HEK293 (cell line): ENCODE results near the gene FFAR4.

ENCODE experiments used
- CTCF ChIA-PET: fragments of 350-600 bp; formaldehyde crosslinking; extraction: SDS; loops from one replicate; lab custom pipeline; 2021; ENCODE audit warnings: antibody characterized with exemption; lab: Yijun Ruan, JAX
- POLR2A ChIA-PET: fragments of 300-600 bp; formaldehyde crosslinking; extraction: SDS; loops from one replicate; lab custom pipeline; 2020; ENCODE audit warnings: antibody characterized with exemption, inconsistent platforms; lab: Yijun Ruan, JAX
- H3K27ac ChIP-seq: fragments of 200-500 bp; sonication (Bioruptor generic); 2 replicates; pipeline ENCODE4 v1.5.1; 2014; ENCODE audit warnings: low read depth, low read length, control low read depth, inconsistent platforms; ENCODE audit errors: extremely low read depth
- H3K36me3 ChIP-seq, 2 experiments: fragments of 200-500 bp in 1 of 2; sonication (Bioruptor generic) in 1 of 2; 1 replicate in 1 of 2; 2 replicates in 1 of 2; pipeline ENCODE4 v1.5.1; 2014 to 2017; ENCODE audit warnings: inconsistent platforms in 2 of 2, low read length in 2 of 2; ENCODE audit not compliant: control insufficient read depth in 2 of 2, insufficient read depth in 1 of 2
- H3K4me1 ChIP-seq: fragments of 200-500 bp; sonication (Bioruptor generic); 2 replicates; pipeline ENCODE4 v1.5.1; 2014; ENCODE audit warnings: mild to moderate bottlenecking, low read length, inconsistent platforms; ENCODE audit not compliant: control insufficient read depth, insufficient read depth
- H3K4me3 ChIP-seq: 2 replicates; pipeline ENCODE4 v1.5.1; 2011; ENCODE audit warnings: low read depth, mild to moderate bottlenecking, control low read depth, low read length, moderate library complexity
- H3K9me3 ChIP-seq: fragments of 200-500 bp; sonication (Bioruptor generic); 2 replicates; pipeline ENCODE4 v1.5.1; 2014; ENCODE audit warnings: low read depth, low read length, inconsistent platforms; ENCODE audit not compliant: control insufficient read depth, insufficient read depth
- KLF10 ChIP-seq: fragments of 450-650 bp; IDR thresholded peaks from 2 replicates; pipeline ENCODE4 v1.5.1; 2018; ENCODE audit warnings: missing biosample characterization, mild to moderate bottlenecking, missing genetic modification characterization
- RBAK ChIP-seq: fragments of 450-650 bp; formaldehyde crosslinking; IDR thresholded peaks from 2 replicates; pipeline ENCODE4 v1.5.1; 2016; ENCODE audit warnings: missing biosample characterization, missing genetic modification characterization
- SCRT2 ChIP-seq: fragments of 450-650 bp; formaldehyde crosslinking; IDR thresholded peaks from 2 replicates; pipeline ENCODE4 v1.5.1; 2016; ENCODE audit warnings: missing biosample characterization, missing genetic modification characterization
- ZBTB10 ChIP-seq: fragments of 450-650 bp; formaldehyde crosslinking; IDR thresholded peaks from 2 replicates; pipeline ENCODE4 v1.5.1; 2016; ENCODE audit warnings: missing biosample characterization, missing genetic modification characterization
- ZBTB11 ChIP-seq: fragments of 450-650 bp; formaldehyde crosslinking; conservative IDR thresholded peaks from 2 replicates; pipeline ENCODE4 v1.5.1; 2016; ENCODE audit warnings: low read depth, missing biosample characterization, missing genetic modification characterization
- ZEB2 ChIP-seq: fragments of 450-650 bp; formaldehyde crosslinking; IDR thresholded peaks from 2 replicates; pipeline ENCODE4 v1.5.1; 2016; ENCODE audit warnings: missing biosample characterization, missing genetic modification characterization
- ZFHX2 ChIP-seq: fragments of 450-650 bp; formaldehyde crosslinking; conservative IDR thresholded peaks from 2 replicates; pipeline ENCODE4 v1.5.1; 2016; ENCODE audit warnings: missing biosample characterization, missing genetic modification characterization
- ZFP3 ChIP-seq: fragments of 450-650 bp; formaldehyde crosslinking; IDR thresholded peaks from 2 replicates; pipeline ENCODE4 v1.5.1; 2016; ENCODE audit warnings: low read depth, missing biosample characterization, missing genetic modification characterization
- ZNF16 ChIP-seq: fragments of 450-650 bp; formaldehyde crosslinking; IDR thresholded peaks from 2 replicates; pipeline ENCODE4 v1.5.1; 2016; ENCODE audit warnings: low read depth, missing biosample characterization, missing genetic modification characterization
- ZNF2 ChIP-seq: fragments of 450-650 bp; formaldehyde crosslinking; IDR thresholded peaks from 2 replicates; pipeline ENCODE4 v1.5.1; 2016; ENCODE audit warnings: missing biosample characterization, missing genetic modification characterization
- ZNF266 ChIP-seq: fragments of 450-650 bp; formaldehyde crosslinking; IDR thresholded peaks from 2 replicates; pipeline ENCODE4 v1.5.1; 2016; ENCODE audit warnings: missing biosample characterization, missing genetic modification characterization, low read depth
- ZNF398 ChIP-seq: fragments of 450-650 bp; formaldehyde crosslinking; IDR thresholded peaks from 2 replicates; pipeline ENCODE4 v1.5.1; 2017; ENCODE audit warnings: missing biosample characterization, missing genetic modification characterization
- ZNF473 ChIP-seq: fragments of 450-650 bp; formaldehyde crosslinking; IDR thresholded peaks from 2 replicates; pipeline ENCODE4 v1.5.1; 2017; ENCODE audit warnings: missing biosample characterization, missing genetic modification characterization
- ZNF48 ChIP-seq: fragments of 450-650 bp; formaldehyde crosslinking; IDR thresholded peaks from 2 replicates; pipeline ENCODE4 v1.5.1; 2016; ENCODE audit warnings: missing biosample characterization, missing genetic modification characterization
- ZNF514 ChIP-seq: fragments of 450-650 bp; formaldehyde crosslinking; IDR thresholded peaks from 2 replicates; pipeline ENCODE4 v1.5.1; 2016; ENCODE audit warnings: missing biosample characterization, missing genetic modification characterization
- ZNF549 ChIP-seq: fragments of 450-650 bp; IDR thresholded peaks from 2 replicates; pipeline ENCODE4 v1.5.1; 2018; ENCODE audit warnings: missing biosample characterization, missing genetic modification characterization, mild to moderate bottlenecking, inconsistent platforms, moderate library complexity
- ZNF558 ChIP-seq: fragments of 450-650 bp; formaldehyde crosslinking; IDR thresholded peaks from 2 replicates; pipeline ENCODE4 v1.5.1; 2016; ENCODE audit warnings: missing biosample characterization, missing genetic modification characterization
- ZNF571 ChIP-seq: fragments of 450-650 bp; formaldehyde crosslinking; IDR thresholded peaks from 2 replicates; pipeline ENCODE4 v1.5.0; 2017; ENCODE audit warnings: missing biosample characterization, missing genetic modification characterization
- ZNF600 ChIP-seq: fragments of 450-650 bp; formaldehyde crosslinking; IDR thresholded peaks from 2 replicates; pipeline ENCODE4 v1.5.1; 2016; ENCODE audit warnings: missing biosample characterization, missing genetic modification characterization
- ZNF654 ChIP-seq: fragments of 450-650 bp; formaldehyde crosslinking; IDR thresholded peaks from 2 replicates; pipeline ENCODE4 v1.5.1; 2016; ENCODE audit warnings: low read depth, missing biosample characterization, missing genetic modification characterization
- ZNF747 ChIP-seq: fragments of 450-650 bp; formaldehyde crosslinking; IDR thresholded peaks from 2 replicates; pipeline ENCODE4 v1.5.1; 2016; ENCODE audit warnings: missing biosample characterization, missing genetic modification characterization
- ZNF785 ChIP-seq: fragments of 450-650 bp; formaldehyde crosslinking; IDR thresholded peaks from 2 replicates; pipeline ENCODE4 v1.5.1; 2016; ENCODE audit warnings: missing biosample characterization, missing genetic modification characterization
- ZNF792 ChIP-seq: fragments of 450-650 bp; formaldehyde crosslinking; IDR thresholded peaks from 2 replicates; pipeline ENCODE4 v1.5.1; 2016; ENCODE audit warnings: missing biosample characterization, missing genetic modification characterization
- TF ChIP-seq, protein P1 (sequence below): fragments of 450-650 bp; formaldehyde crosslinking; IDR thresholded peaks from 2 replicates; pipeline ENCODE4 v1.5.1; 2016; ENCODE audit warnings: missing biosample characterization, missing genetic modification characterization
- TF ChIP-seq, protein P2 (sequence below): fragments of 450-650 bp; formaldehyde crosslinking; IDR thresholded peaks from 2 replicates; pipeline ENCODE4 v1.5.1; 2016; ENCODE audit warnings: missing biosample characterization, missing genetic modification characterization

Gene FFAR4

DNA sequence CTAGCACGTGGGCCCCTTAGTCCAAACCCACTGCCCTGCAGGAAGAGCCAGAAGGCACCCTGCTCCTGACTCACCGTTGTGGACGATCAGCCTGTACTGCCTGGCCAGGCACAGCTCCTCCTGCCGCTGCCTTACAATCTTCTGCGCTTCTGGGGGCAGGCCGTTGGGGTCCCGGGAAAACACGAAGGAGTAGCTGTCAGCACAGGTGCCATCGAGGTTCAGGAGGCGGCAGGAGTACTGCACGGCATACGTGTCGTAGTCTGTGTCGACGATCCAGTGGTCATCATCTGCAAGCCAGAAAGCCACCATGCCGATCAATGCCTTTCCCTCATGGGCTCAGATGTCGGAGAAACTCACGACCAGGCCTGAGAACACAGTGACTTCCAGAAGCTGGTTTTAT is 27.3 kb downstream of the FFAR4 start:
- no peaks in the 10 kb centered on the region for H3K36me3 ChIP-seq
- ChIA-PET POLR2A (no interaction called here), CTCF (no interaction called here)
- no peaks in the 10 kb centered on the region for H3K9me3 ChIP-seq
- H3K27ac ChIP-seq = no peak overlapping the region
- no peak overlapping the region for H3K4me3 ChIP-seq
- H3K4me1 ChIP-seq = no peaks in the 10 kb centered on the region
- TF ChIP-seq ZNF571 (tag by site-specific recombination) (no peak), ZNF398 (tag by site-specific recombination) (no peak), ZNF514 (tag by site-specific recombination) (no peak), ZFP3 (tag by site-specific recombination) (no peak), ZNF266 (no peak), ZNF558 (tag by site-specific recombination) (no peak), ZNF48 (no peak), KLF10 (no peak), SCRT2 (tag by site-specific recombination) (no peak), ZNF785 (tag by site-specific recombination) (no peak), ZNF473 (tag by site-specific recombination) (no peak), ZNF549 (tag by site-specific recombination) (no peak), ZBTB10 (no peak), ZEB2 (no peak), ZNF16 (tag by site-specific recombination) (no peak), ZFHX2 (no peak), ZNF600 (no peak), ZNF792 (tag by site-specific recombination) (no peak)
- TF ChIP-seq, protein P1, sequence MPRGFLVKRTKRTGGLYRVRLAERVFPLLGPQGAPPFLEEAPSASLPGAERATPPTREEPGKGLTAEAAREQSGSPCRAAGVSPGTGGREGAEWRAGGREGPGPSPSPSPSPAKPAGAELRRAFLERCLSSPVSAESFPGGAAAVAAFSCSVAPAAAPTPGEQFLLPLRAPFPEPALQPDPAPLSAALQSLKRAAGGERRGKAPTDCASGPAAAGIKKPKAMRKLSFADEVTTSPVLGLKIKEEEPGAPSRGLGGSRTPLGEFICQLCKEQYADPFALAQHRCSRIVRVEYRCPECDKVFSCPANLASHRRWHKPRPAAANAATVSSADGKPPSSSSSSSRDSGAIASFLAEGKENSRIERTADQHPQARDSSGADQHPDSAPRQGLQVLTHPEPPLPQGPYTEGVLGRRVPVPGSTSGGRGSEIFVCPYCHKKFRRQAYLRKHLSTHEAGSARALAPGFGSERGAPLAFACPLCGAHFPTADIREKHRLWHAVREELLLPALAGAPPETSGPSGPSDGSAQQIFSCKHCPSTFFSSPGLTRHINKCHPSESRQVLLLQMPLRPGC (tag by site-specific recombination) = no peak
- TF ChIP-seq, protein P2, sequence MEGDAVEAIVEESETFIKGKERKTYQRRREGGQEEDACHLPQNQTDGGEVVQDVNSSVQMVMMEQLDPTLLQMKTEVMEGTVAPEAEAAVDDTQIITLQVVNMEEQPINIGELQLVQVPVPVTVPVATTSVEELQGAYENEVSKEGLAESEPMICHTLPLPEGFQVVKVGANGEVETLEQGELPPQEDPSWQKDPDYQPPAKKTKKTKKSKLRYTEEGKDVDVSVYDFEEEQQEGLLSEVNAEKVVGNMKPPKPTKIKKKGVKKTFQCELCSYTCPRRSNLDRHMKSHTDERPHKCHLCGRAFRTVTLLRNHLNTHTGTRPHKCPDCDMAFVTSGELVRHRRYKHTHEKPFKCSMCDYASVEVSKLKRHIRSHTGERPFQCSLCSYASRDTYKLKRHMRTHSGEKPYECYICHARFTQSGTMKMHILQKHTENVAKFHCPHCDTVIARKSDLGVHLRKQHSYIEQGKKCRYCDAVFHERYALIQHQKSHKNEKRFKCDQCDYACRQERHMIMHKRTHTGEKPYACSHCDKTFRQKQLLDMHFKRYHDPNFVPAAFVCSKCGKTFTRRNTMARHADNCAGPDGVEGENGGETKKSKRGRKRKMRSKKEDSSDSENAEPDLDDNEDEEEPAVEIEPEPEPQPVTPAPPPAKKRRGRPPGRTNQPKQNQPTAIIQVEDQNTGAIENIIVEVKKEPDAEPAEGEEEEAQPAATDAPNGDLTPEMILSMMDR (tag by site-specific recombination) = no peak

- POLR2A ChIA-PET = no interaction called here
- no peaks in the 10 kb centered on the region for H3K36me3 ChIP-seq
- CTCF ChIA-PET = no interaction called here
Measured at GRCh38 chr10:93594518-93594917, 28.1 kb downstream of the FFAR4 start.

More at GRCh38 chr10:93594518-93594917, 28.1 kb downstream of the FFAR4 start:
- Histone ChIP-seq H3K4me3 (no peak overlapping the region), H3K9me3 (no peaks in the 10 kb centered on the region), H3K27ac (no peak overlapping the region)
- no peak for TF ChIP-seq ZNF654 (tag by site-specific recombination)
- no peak for TF ChIP-seq ZNF473 (tag by site-specific recombination)
- no peak for TF ChIP-seq ZBTB11 (tag by site-specific recombination)
- TF ChIP-seq ZNF747 (tag by site-specific recombination) = no peak
- no peak for TF ChIP-seq ZNF2 (tag by site-specific recombination)
- TF ChIP-seq RBAK (tag by site-specific recombination) = no peak
- TF ChIP-seq, all 188 proteins: peak for 0
- H3K4me1 ChIP-seq = no peaks in the 10 kb centered on the region
